Measurements from ENCODE around the gene TMEM123.

- TF ChIP-seq CTCF (IDR thresholded peaks at IDR 0.05), result no peak
- TF ChIP-seq POLR2AphosphoS5 (IDR thresholded peaks at IDR 0.05), result no peak
- no peak for TF ChIP-seq POLR2A (IDR thresholded peaks at IDR 0.05)
These were observed 84.1 kb downstream of the TMEM123 start for GRCh38 chr11:102368472-102368871.

Measured in sigmoid colon (tissue), 4 donors.